ENCODE measurements around the gene SLX4IP. TPM values are rescaled to one million over a fixed set of nuclear protein-coding genes. Genes with fewer than 3 reads are reported as not detected.

SLX4IP gene
- total RNA-seq, 1 experiment from 2014 or later: 1.7 TPM

GRCh38 chr20:10641893-10642292, 206.8 kb downstream of the SLX4IP start:
- H3K9me3 ChIP-seq: no peaks in the 10 kb centered on the region
- no peaks in the 10 kb centered on the region for H3K27me3 ChIP-seq
- H3K4me3 ChIP-seq: no peak overlapping the region
- H3K36me3 ChIP-seq: peaks cover 17% of the 10 kb centered on the region
- DNase-seq: no peak

GRCh38 chr20:10642856-10643559, 207.9 kb downstream of the SLX4IP start:
- H3K9me3 ChIP-seq: no peaks in the 10 kb centered on the region
- no peak for DNase-seq
- no peak overlapping the region for H3K4me3 ChIP-seq
- H3K36me3 ChIP-seq: peaks cover 27% of the 10 kb centered on the region
- no peaks in the 10 kb centered on the region for H3K27me3 ChIP-seq

- no peak for DNase-seq
- Histone ChIP-seq H3K9me3 (no peaks in the 10 kb centered on the region), H3K36me3 (peaks cover 29% of the 10 kb centered on the region), H3K4me3 (no peak overlapping the region), H3K27me3 (no peaks in the 10 kb centered on the region)
Observed at GRCh38 chr20:10643560-10643873, 208.4 kb downstream of the SLX4IP start.

GRCh38 chr20:10644458-10645204, 209.5 kb downstream of the SLX4IP start:
- Histone ChIP-seq H3K36me3 (peaks cover 26% of the 10 kb centered on the region), H3K27me3 (no peaks in the 10 kb centered on the region), H3K9me3 (no peaks in the 10 kb centered on the region), H3K4me3 (no peak overlapping the region)
- no peak for DNase-seq

GRCh38 chr20:10645205-10645570, 210.1 kb downstream of the SLX4IP start:
- no peaks in the 10 kb centered on the region for H3K9me3 ChIP-seq
- H3K27me3 ChIP-seq: no peaks in the 10 kb centered on the region
- H3K4me3 ChIP-seq: no peak overlapping the region
- peaks cover 26% of the 10 kb centered on the region for H3K36me3 ChIP-seq
- no peak for DNase-seq

GRCh38 chr20:10646006-10646405, 210.9 kb downstream of the SLX4IP start:
- no peak for DNase-seq
- no peaks in the 10 kb centered on the region for H3K27me3 ChIP-seq
- no peak overlapping the region for H3K4me3 ChIP-seq
- peaks cover 33% of the 10 kb centered on the region for H3K36me3 ChIP-seq
- no peaks in the 10 kb centered on the region for H3K9me3 ChIP-seq

GRCh38 chr20:10646886-10647420, 211.8 kb downstream of the SLX4IP start:
- H3K27me3 ChIP-seq: no peaks in the 10 kb centered on the region
- H3K36me3 ChIP-seq: peaks cover 29% of the 10 kb centered on the region
- H3K9me3 ChIP-seq: no peaks in the 10 kb centered on the region
- no peak for DNase-seq
- no peak overlapping the region for H3K4me3 ChIP-seq

- Histone ChIP-seq H3K4me3 (no peak overlapping the region), H3K27me3 (no peaks in the 10 kb centered on the region), H3K36me3 (peaks cover 26% of the 10 kb centered on the region), H3K9me3 (no peaks in the 10 kb centered on the region)
- no peak for DNase-seq
Observed at GRCh38 chr20:10647471-10647870, 212.4 kb downstream of the SLX4IP start.

GRCh38 chr20:10647909-10648308, 212.8 kb downstream of the SLX4IP start:
- Histone ChIP-seq H3K4me3 (no peak overlapping the region), H3K27me3 (no peaks in the 10 kb centered on the region), H3K9me3 (no peaks in the 10 kb centered on the region), H3K36me3 (peaks cover 26% of the 10 kb centered on the region)
- DNase-seq: no peak

- H3K36me3 ChIP-seq: peaks cover 26% of the 10 kb centered on the region
- no peaks in the 10 kb centered on the region for H3K9me3 ChIP-seq
- H3K4me3 ChIP-seq: no peak overlapping the region
- H3K27me3 ChIP-seq: no peaks in the 10 kb centered on the region
- DNase-seq: peak; percentile 49
Observed at GRCh38 chr20:10648651-10649050, 213.5 kb downstream of the SLX4IP start.

- H3K9me3 ChIP-seq: no peaks in the 10 kb centered on the region
- peaks cover 26% of the 10 kb centered on the region for H3K36me3 ChIP-seq
- DNase-seq: no peak
- no peak overlapping the region for H3K4me3 ChIP-seq
- H3K27me3 ChIP-seq: no peaks in the 10 kb centered on the region
Observed at GRCh38 chr20:10649080-10649796, 214.1 kb downstream of the SLX4IP start.

GRCh38 chr20:10649797-10650160, 214.7 kb downstream of the SLX4IP start:
- peak; percentile 40 for DNase-seq

GRCh38 chr20:10651227-10651990, 216.3 kb downstream of the SLX4IP start:
- no peak overlapping the region for H3K4me3 ChIP-seq
- no peaks in the 10 kb centered on the region for H3K9me3 ChIP-seq
- no peaks in the 10 kb centered on the region for H3K27me3 ChIP-seq
- no peak for DNase-seq
- H3K36me3 ChIP-seq: peaks cover 26% of the 10 kb centered on the region

More at GRCh38 chr20:10649797-10650160, 214.7 kb downstream of the SLX4IP start:
- H3K36me3 ChIP-seq: peaks cover 26% of the 10 kb centered on the region
- no peaks in the 10 kb centered on the region for H3K9me3 ChIP-seq
- H3K27me3 ChIP-seq: no peaks in the 10 kb centered on the region
- H3K4me3 ChIP-seq: no peak overlapping the region

GRCh38 chr20:10652185-10652584, 217.1 kb downstream of the SLX4IP start:
- Histone ChIP-seq H3K9me3 (no peaks in the 10 kb centered on the region), H3K27me3 (no peaks in the 10 kb centered on the region), H3K36me3 (peaks cover 22% of the 10 kb centered on the region), H3K4me3 (no peak overlapping the region)
- DNase-seq: no peak

GRCh38 chr20:10652660-10653261, 217.7 kb downstream of the SLX4IP start:
- H3K4me3 ChIP-seq: no peak overlapping the region
- no peaks in the 10 kb centered on the region for H3K9me3 ChIP-seq
- no peaks in the 10 kb centered on the region for H3K27me3 ChIP-seq
- H3K36me3 ChIP-seq: peaks cover 18% of the 10 kb centered on the region
- DNase-seq: no peak

GRCh38 chr20:10653599-10654249, 218.6 kb downstream of the SLX4IP start:
- no peak for DNase-seq
- Histone ChIP-seq H3K9me3 (no peaks in the 10 kb centered on the region), H3K4me3 (no peak overlapping the region), H3K36me3 (peaks cover 13% of the 10 kb centered on the region), H3K27me3 (no peaks in the 10 kb centered on the region)

Measured in MG63 (cell line).